GM18519 (cell line): ENCODE results near the gene POLR2L.

Source experiments
- ATAC-seq: cut with Tn5 transposase; IDR thresholded peaks from one replicate; pipeline ENCODE4 v1.9.1; 2021; ENCODE audit warnings: mild to moderate bottlenecking, moderate library complexity; ENCODE audit not compliant: unreplicated experiment, low FRiP score

The POLR2L gene

DNA sequence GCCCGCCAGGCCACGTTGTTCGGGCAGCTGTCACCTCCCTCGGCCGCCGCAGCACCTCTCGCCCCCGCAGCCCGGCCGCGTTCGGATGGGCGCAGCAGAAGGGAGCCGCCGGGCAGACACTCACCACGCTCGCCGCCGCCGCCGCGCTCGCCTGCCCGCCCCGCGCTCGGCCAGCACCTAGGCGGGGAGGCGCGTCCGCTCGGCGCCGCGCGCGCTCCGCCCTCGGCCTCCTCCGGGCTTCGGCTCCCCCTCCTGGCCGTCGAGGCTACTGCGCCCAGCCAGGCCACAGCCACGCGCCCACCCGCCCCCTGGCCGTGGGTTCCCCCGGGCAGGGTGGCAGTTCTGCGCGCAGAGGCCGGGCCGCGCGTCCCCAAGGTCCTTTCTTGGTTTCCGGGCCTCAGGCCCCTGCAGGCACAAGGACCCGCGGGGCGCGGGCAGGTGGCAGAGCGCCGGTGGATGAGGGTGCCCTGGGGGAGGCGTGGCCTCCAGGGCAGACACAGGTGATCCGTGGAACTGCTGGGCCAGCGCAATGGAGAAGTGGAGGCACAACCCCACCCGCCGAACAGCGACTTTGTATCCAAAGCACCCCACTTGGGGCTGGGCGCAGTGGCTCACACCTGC, 44.1 kb downstream of the POLR2L start, which contains the start of gene SLC25A22:
Gene SLC25A22, minus strand, starts transcription at position 189 of the 621 bp plus-strand sequence. CDS start 3,275 bp downstream, outside the sequence.
- ATAC-seq, result peak; percentile 42

DNA sequence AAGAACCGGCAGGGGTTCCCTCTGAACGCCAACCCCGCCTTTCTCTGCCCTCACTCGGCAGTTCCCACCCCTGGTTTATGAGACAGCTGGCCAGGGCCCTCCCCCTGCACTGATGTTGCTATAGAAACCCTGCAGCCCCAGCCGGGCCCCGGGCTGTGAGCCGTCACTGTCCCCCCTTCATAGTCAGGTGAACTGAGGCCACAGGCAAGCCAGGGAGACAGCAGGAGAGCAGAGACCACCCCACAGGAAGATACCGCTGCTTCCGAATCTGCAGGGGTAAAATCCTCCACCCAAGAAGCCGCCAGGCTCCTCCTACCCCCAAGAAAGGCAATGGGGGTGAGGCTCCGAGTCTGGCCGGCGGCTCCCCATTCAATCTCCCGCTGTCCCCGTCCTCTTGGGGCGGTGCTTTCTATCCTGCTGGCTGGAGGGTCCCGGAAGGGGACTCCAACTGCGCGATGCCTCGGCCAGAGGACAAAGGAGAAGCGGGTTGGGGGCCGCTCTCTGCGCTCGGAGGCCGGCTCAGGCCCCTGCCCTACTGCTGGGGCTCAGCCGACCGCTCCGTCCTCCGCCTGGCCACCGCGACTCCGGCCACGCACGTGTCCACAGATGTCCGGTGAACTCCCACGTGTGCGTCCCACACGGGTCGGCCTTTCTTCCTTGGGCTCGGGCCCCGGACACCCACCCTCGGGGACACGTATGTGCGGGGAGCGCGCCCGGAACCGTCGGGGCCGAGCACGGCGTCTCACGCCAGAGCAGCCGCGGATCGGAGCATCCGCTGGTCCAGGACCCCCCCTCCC, 44.8 kb downstream of the POLR2L start:
- peak; percentile 20 for ATAC-seq

- ATAC-seq, result no peak
These were observed 45.6 kb downstream of the POLR2L start for GRCh38 chr11:796565-797295.

DNA sequence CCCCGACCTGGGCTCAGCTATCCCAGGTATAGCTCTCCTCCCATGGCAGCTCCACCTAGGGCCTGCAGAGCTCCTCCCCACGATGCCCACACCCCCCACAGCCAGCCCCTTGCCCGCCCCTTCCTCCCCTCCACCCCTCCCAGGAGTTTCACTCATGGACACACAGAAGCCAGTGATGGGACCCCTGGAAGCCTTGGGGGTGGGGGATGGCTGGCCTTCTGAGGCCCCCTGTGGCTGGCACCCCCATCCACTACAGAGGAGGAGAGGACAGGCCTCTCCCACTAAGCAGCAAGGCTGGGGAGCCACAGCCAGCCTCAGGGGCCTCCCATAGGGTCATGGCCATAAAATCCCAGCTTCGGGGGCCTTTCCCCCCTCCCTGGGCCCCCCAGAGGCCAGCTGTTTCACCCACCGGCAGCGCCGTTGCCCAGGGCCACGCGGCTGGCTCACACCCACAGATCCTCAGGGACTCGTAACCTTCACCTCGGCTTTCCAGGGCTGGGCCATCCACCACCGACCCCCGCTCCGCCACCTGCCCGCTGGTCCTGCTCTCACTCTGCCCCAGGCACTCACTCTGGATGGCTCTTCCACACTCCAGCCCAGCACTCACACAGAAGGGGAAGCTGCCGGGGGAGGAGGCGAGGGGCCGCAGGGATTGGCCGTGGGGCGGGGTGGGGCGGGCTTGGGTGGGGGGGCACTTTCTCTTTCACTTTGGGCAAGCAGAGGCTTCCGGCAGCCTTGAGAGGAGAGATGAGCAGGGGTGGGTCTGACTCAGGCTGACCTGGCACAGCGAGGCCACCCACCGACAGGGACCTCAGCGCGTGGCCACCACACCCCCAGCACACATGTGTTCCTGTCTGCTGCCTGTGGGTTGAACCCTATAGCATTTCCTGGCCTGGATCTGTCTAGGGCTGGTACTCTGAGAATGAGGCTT, 46.4 kb downstream of the POLR2L start:
- ATAC-seq, result no peak

DNA sequence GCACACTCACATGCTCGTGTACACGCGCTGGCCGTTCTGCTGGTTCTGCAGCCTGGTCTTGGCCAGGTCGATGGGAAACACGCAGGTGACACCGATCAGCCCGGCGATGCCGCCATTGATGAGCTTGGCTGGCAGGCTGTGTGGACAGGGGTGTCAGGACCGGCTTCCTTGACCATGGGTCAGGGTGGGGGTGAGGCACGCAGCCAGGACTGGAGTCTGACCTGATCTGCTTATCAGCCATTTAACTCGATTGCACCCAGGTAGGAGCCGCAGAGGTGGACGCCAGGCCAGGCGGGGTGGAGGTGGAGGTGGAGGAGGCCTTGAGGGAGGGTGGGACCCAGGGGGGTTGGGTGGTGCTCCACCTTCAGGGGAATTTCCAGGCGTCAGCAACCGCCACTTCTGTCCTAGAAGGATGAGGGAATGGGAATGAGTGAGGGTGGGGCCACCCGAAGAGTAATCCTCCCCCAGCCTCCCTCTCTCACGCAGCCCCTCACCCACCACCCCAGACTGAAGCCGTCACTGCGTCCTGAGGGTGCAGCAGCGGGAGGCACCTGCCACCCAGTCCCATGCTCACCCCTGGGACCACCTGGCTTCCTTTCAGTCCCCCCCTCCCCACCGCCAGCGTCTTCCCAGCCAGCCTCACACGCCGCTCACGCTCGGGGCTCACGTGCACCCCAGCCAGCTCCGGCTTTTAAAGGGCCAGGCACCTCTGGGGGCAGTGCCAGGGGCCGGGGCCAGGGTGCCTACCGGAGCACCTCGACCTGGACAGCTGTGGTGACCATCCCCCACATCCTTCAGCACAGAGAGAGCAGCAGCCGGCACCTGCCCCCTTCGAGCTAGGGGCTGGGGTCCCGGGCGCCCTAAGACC, 47.3 kb downstream of the POLR2L start:
- no peak for ATAC-seq

GRCh38 chr11:794013-794765, 48.1 kb downstream of the POLR2L start:
- ATAC-seq, result no peak

- no peak for ATAC-seq
These were observed 48.8 kb downstream of the POLR2L start for GRCh38 chr11:793556-793955.

DNA sequence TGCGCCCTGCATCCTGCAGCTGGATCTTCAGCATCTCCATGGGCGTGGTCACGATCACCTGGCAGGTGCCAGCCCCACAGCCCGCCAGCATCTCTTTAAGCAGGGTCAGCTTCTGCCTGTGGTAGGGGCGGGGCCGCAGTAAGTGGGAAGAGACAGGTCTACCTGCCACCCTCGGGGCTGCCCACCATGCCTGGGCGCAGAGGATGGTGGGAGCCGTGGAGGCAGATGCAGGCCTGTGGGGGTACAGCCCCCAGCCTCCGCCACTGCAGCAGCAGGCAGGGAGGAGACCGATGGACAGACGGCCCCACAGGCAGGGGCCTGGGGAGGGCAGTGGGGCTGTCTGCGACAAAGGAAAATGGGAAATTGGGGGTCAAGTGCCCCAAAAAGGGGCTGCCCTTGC, 49.5 kb downstream of the POLR2L start:
- no peak for ATAC-seq

GRCh38 chr11:792535-792821, 49.9 kb downstream of the POLR2L start:
- ATAC-seq, result no peak

- no peak for ATAC-seq
These were observed 50.4 kb downstream of the POLR2L start for GRCh38 chr11:791658-792534.

DNA sequence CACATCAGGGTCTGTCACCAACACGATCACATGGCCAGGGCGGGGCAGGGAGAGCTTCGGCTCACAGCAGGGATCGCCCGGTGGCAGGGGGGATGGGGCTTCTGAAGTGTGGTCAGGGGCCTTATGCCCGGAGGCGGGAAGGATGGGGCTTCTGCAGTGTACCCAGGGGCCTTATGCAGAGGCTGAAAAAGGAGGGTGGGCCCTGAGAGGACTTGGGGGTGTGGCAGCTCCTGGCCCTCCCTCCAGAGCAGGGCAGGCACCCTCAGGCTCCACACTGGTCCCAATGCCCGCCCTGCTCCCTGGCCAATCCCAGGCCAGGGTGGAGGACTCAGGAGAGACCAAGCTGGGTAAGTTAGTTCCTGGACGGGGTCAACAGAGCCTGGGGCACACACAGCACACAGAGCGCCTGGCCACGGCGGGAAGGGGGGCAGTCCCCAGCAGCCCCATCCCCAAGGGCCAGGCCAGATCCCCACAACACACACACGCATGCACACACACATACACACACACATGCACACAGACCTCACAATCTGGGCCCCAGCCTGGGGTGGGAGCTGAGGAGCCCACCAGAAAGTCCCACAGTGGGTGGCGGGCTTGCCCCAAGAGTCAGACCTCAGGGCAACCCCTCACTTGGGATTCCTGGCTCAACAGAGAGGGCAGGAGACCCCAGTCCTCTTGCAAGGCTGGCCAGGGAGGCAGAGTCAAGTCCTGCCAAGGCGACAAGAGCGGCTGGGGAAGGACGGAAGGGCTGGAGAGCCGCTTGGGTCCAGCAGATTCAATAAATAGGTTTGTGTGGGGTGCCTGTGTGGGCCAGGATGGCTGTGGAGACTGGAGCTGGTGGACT, 51.4 kb downstream of the POLR2L start:
- ATAC-seq, result no peak

- no peak for ATAC-seq
These were observed 52.4 kb downstream of the POLR2L start, which contains the start of gene CEND1 for GRCh38 chr11:789943-790342. TSS of gene CEND1 (minus strand) at chr11:790090. CDS start at chr11:788576, 1,514 bp downstream.
